HG02981 (cell line): ENCODE results near the gene HOXD11.

Experiments
- ATAC-seq: cut with Tn5 transposase; IDR thresholded peaks from one replicate; pipeline ENCODE4 v1.9.1; 2021; ENCODE audit warnings: mild to moderate bottlenecking, moderate library complexity; ENCODE audit not compliant: unreplicated experiment

The HOXD11 gene

GRCh38 chr2:176105078-176105729, 1.9 kb upstream of the HOXD11 start:
- ATAC-seq: no peak

- ATAC-seq: no peak
These were observed 1.1 kb upstream of the HOXD11 start for GRCh38 chr2:176105730-176106580.

- no peak for ATAC-seq
These were observed 676 bp downstream of the HOXD11 start for GRCh38 chr2:176107731-176108181.

- ATAC-seq: no peak
These were observed 2.3 kb downstream of the HOXD11 start for GRCh38 chr2:176109192-176109901.

- ATAC-seq: no peak
These were observed 2.9 kb downstream of the HOXD11 start for GRCh38 chr2:176109946-176110345.

- ATAC-seq: no peak
These were observed 3.6 kb downstream of the HOXD11 start for GRCh38 chr2:176110415-176111308.

GRCh38 chr2:176111309-176111663, 4.2 kb downstream of the HOXD11 start:
- ATAC-seq: no peak

GRCh38 chr2:176111846-176112374, 4.8 kb downstream of the HOXD11 start:
- no peak for ATAC-seq

- no peak for ATAC-seq
These were observed 5.6 kb downstream of the HOXD11 start for GRCh38 chr2:176112375-176113302.

GRCh38 chr2:176114120-176114929, 7.2 kb downstream of the HOXD11 start:
- no peak for ATAC-seq

GRCh38 chr2:176114930-176115625, 8.0 kb downstream of the HOXD11 start:
- ATAC-seq: no peak

- ATAC-seq: no peak
These were observed 9.1 kb downstream of the HOXD11 start, which contains the start of gene HOXD10 for GRCh38 chr2:176115883-176116813. TSS of gene HOXD10 (plus strand) at chr2:176116778. CDS start at chr2:176116834, 56 bp downstream.

- ATAC-seq: no peak
These were observed 10.2 kb downstream of the HOXD11 start for GRCh38 chr2:176117162-176117822.

GRCh38 chr2:176117823-176118371, 10.8 kb downstream of the HOXD11 start:
- no peak for ATAC-seq

GRCh38 chr2:176118601-176119339, 11.7 kb downstream of the HOXD11 start:
- ATAC-seq: no peak
